Large intestine (tissue), 12 donors: ENCODE results near the gene TMEM238L. TPM values are rescaled to one million over a fixed set of nuclear protein-coding genes. Genes with fewer than 3 reads are reported as not detected.
"Not testable (repeated sequence)": the region's sequence is repeated elsewhere in the genome, so short reads cannot be mapped to it uniquely, and the experiment has no call there.

ENCODE experiments used
- DNase-seq, 2 donors: peaks; one replicate each; pipeline versions ENCODE4 v3.0.0 to v3.0.0-alpha.2; 2013
- H3K27ac ChIP-seq: one replicate; pipeline ENCODE4 v1.5.1; 2013; ENCODE audit warnings: low read length
- H3K27me3 ChIP-seq: 2 replicates; pipeline ENCODE4 v1.6.1; 2013; ENCODE audit warnings: low read length; ENCODE audit not compliant: control insufficient read depth, insufficient read depth
- H3K36me3 ChIP-seq: 2 replicates; pipeline ENCODE4 v1.6.1; 2013; ENCODE audit warnings: low read length; ENCODE audit not compliant: control insufficient read depth, insufficient read depth
- H3K4me1 ChIP-seq: one replicate; pipeline ENCODE4 v1.6.1; 2013; ENCODE audit warnings: low read length; ENCODE audit not compliant: control insufficient read depth, insufficient read depth
- H3K4me3 ChIP-seq: one replicate; pipeline ENCODE4 v1.5.1; 2013; ENCODE audit warnings: low read length
- H3K9me3 ChIP-seq: one replicate; pipeline ENCODE4 v1.6.1; 2013; ENCODE audit warnings: mild to moderate bottlenecking, low read depth, low read length, moderate library complexity; ENCODE audit not compliant: control insufficient read depth
- WGBS: methylation state at CpG from one replicate; pipeline ENCODE4 v1.1.5; 2013; ENCODE audit warnings: low lambda C conversion rate; ENCODE audit not compliant: insufficient coverage; 5-methylcytosine and 5-hydroxymethylcytosine counted together
- long read RNA-seq, 11 donors: transcript quantifications; one replicate each; lab custom pipeline, GENCODE V29; 2026
- polyA plus RNA-seq: library from polyadenylated mRNA; unstranded; fragments of 120-200 nt; gene quantifications from one replicate; pipeline ENCODE4 v1.2.1, GENCODE V29; 2013

Gene TMEM238L
- polyA plus RNA-seq = 3.5 TPM
- long read RNA-seq, donor 1, partial matches to known transcripts = 0 of 1 reads
- long read RNA-seq, donor 1, other reads (novel, unspliced or antisense) = 0 of 1 reads
- long read RNA-seq, donor 2, partial matches to known transcripts = 0 of 4 reads
- long read RNA-seq, donor 2, other reads (novel, unspliced or antisense) = 0 of 4 reads
- long read RNA-seq, donor 3 = 0 reads
- long read RNA-seq, donor 4 = 0 reads
- long read RNA-seq, donor 5, partial matches to known transcripts = 0 of 2 reads
- long read RNA-seq, donor 5, other reads (novel, unspliced or antisense) = 0 of 2 reads
- long read RNA-seq, donor 6, partial matches to known transcripts = 0 of 1 reads
- long read RNA-seq, donor 6, other reads (novel, unspliced or antisense) = 0 of 1 reads
- long read RNA-seq, donor 7, transcript TMEM238L-202 (2 exons, 1,530 nt) = major isoform, 5 of 5 reads
- long read RNA-seq, donor 7, partial matches to known transcripts = 0 of 5 reads
- long read RNA-seq, donor 7, other reads (novel, unspliced or antisense) = 0 of 5 reads
- long read RNA-seq, donor 8, partial matches to known transcripts = 0 of 2 reads
- long read RNA-seq, donor 8, other reads (novel, unspliced or antisense) = 0 of 2 reads
- long read RNA-seq, donor 9, partial matches to known transcripts = 0 of 2 reads
- long read RNA-seq, donor 9, other reads (novel, unspliced or antisense) = 0 of 2 reads
- long read RNA-seq, donor 10, partial matches to known transcripts = 0 of 4 reads
- long read RNA-seq, donor 10, other reads (novel, unspliced or antisense) = 0 of 4 reads
- long read RNA-seq, donor 11, partial matches to known transcripts = 0 of 1 reads
- long read RNA-seq, donor 11, other reads (novel, unspliced or antisense) = 0 of 1 reads

- DNase-seq = peak in 1 of 2 donors; percentile 56
- no peaks in the 10 kb centered on the region for H3K36me3 ChIP-seq
- H3K9me3 ChIP-seq = no peaks in the 10 kb centered on the region
- H3K27me3 ChIP-seq = no peaks in the 10 kb centered on the region
- H3K27ac ChIP-seq = peak within 1 kb of the TSS; percentile 80
- no peak within 1 kb of the TSS for H3K4me3 ChIP-seq
- H3K4me1 ChIP-seq = peaks cover 49% of the 10 kb centered on the region
- WGBS = no CpG with 5 or more reads among the region's 16 CpGs
These were observed at the start of gene TMEM238L for GRCh38 chr17:10803830-10804475. Gene TMEM238L (minus strand): TSS chr17:10804099. CDS start chr17:10803963, 136 bp downstream.

GRCh38 chr17:10846636-10847035 is 42.7 kb upstream of the TMEM238L start:
- H3K27me3 ChIP-seq, H3K9me3 ChIP-seq, H3K27ac ChIP-seq, H3K4me3 ChIP-seq, DNase-seq, H3K36me3 ChIP-seq: not testable (repeated sequence)
- 71% methylated on average over 3 of the region's 6 CpGs for WGBS
- peaks cover 16% of the 10 kb centered on the region for H3K4me1 ChIP-seq

GRCh38 chr17:10845388-10845751 is 41.5 kb upstream of the TMEM238L start:
- Histone ChIP-seq H3K27ac (no peak overlapping the region), H3K4me3 (no peak overlapping the region), H3K9me3 (no peaks in the 10 kb centered on the region), H3K27me3 (no peaks in the 10 kb centered on the region), H3K4me1 (peaks cover 16% of the 10 kb centered on the region), H3K36me3 (no peaks in the 10 kb centered on the region)
- DNase-seq = no peak
- WGBS = no CpG with 5 or more reads among the region's 6 CpGs

GRCh38 chr17:10844621-10845387 is 40.9 kb upstream of the TMEM238L start:
- H3K36me3 ChIP-seq = no peaks in the 10 kb centered on the region
- peak overlapping the region; percentile 87 for H3K27ac ChIP-seq
- H3K9me3 ChIP-seq = no peaks in the 10 kb centered on the region
- WGBS = 0% methylated on average over 1 of the region's 28 CpGs
- DNase-seq = peak; percentile 85
- peak overlapping the region; percentile 58 for H3K4me3 ChIP-seq
- H3K4me1 ChIP-seq = peaks cover 16% of the 10 kb centered on the region
- no peaks in the 10 kb centered on the region for H3K27me3 ChIP-seq

GRCh38 chr17:10843811-10844210 is 39.9 kb upstream of the TMEM238L start:
- peak overlapping the region; percentile 87 for H3K27ac ChIP-seq

GRCh38 chr17:10842658-10843057 is 38.8 kb upstream of the TMEM238L start:
- peaks cover 16% of the 10 kb centered on the region for H3K4me1 ChIP-seq
- no peaks in the 10 kb centered on the region for H3K9me3 ChIP-seq
- H3K27ac ChIP-seq = peak overlapping the region; percentile 87
- H3K27me3 ChIP-seq = no peaks in the 10 kb centered on the region
- no peak overlapping the region for H3K4me3 ChIP-seq
- WGBS = 100% methylated on average over 1 of the region's 4 CpGs
- no peaks in the 10 kb centered on the region for H3K36me3 ChIP-seq
- no peak for DNase-seq

More at GRCh38 chr17:10843811-10844210, 39.9 kb upstream of the TMEM238L start:
- peaks cover 16% of the 10 kb centered on the region for H3K4me1 ChIP-seq
- no peaks in the 10 kb centered on the region for H3K36me3 ChIP-seq
- no CpG with 5 or more reads among the region's 7 CpGs for WGBS
- H3K4me3 ChIP-seq = no peak overlapping the region
- H3K9me3 ChIP-seq = no peaks in the 10 kb centered on the region
- no peaks in the 10 kb centered on the region for H3K27me3 ChIP-seq
- peak; percentile 65 to 85 for DNase-seq

- no peaks in the 10 kb centered on the region for H3K9me3 ChIP-seq
- no peaks in the 10 kb centered on the region for H3K27me3 ChIP-seq
- H3K27ac ChIP-seq = no peak overlapping the region
- WGBS = no CpG with 5 or more reads among the region's 5 CpGs
- H3K36me3 ChIP-seq = no peaks in the 10 kb centered on the region
- no peak overlapping the region for H3K4me3 ChIP-seq
- peaks cover 9% of the 10 kb centered on the region for H3K4me1 ChIP-seq
- DNase-seq = no peak
These were observed 34.8 kb upstream of the TMEM238L start for GRCh38 chr17:10838682-10839081.

- no peak for DNase-seq
- Histone ChIP-seq H3K4me1 (peaks cover 3% of the 10 kb centered on the region), H3K27me3 (no peaks in the 10 kb centered on the region), H3K27ac (peak within 1 kb of the TSS; percentile 21), H3K36me3 (no peaks in the 10 kb centered on the region), H3K4me3 (peak within 1 kb of the TSS; percentile 4), H3K9me3 (no peaks in the 10 kb centered on the region)
- WGBS = no CpG with 5 or more reads among the region's 8 CpGs
These were observed 34.0 kb upstream of the TMEM238L start, which contains the start of gene PIRT for GRCh38 chr17:10837921-10838320. Gene PIRT (minus strand): TSS chr17:10838087. CDS start chr17:10825645, 12,442 bp downstream.

GRCh38 chr17:10836966-10837590 is 33.2 kb upstream of the TMEM238L start:
- WGBS = no CpG with 5 or more reads among the region's 15 CpGs
- no peak overlapping the region for H3K27ac ChIP-seq

More at GRCh38 chr17:10836966-10837590, 33.2 kb upstream of the TMEM238L start:
- Histone ChIP-seq H3K27me3 (no peaks in the 10 kb centered on the region), H3K9me3 (no peaks in the 10 kb centered on the region), H3K4me1 (no peaks in the 10 kb centered on the region), H3K36me3 (no peaks in the 10 kb centered on the region), H3K4me3 (no peak overlapping the region)
- no peak for DNase-seq
